SU-DHL-6 (cell line): ENCODE results near the gene PDZRN3.

Source experiments
- H2AFZ ChIP-seq: fragments of 200-600 bp; sonication (generic); 2 replicates; pipeline ENCODE4 v1.6.1; 2014; ENCODE audit warnings: low read depth, mild to moderate bottlenecking, moderate library complexity, mixed read lengths, antibody characterized with exemption, low read length; ENCODE audit not compliant: severe bottlenecking
- H3F3A ChIP-seq: fragments of 200-600 bp; shearing (Covaris generic); 2 replicates; pipeline ENCODE4 v1.6.0; 2016; ENCODE audit warnings: antibody characterized with exemption, mild to moderate bottlenecking; ENCODE audit not compliant: insufficient read depth
- H3K27ac ChIP-seq: fragments of 200-600 bp; sonication (generic); 2 replicates; pipeline ENCODE4 v1.5.1; 2016; ENCODE audit warnings: low read depth, mild to moderate bottlenecking, low read length, moderate library complexity, mixed read lengths
- H3K27me3 ChIP-seq: fragments of 200-600 bp; sonication (generic), shearing (Covaris generic); 2 replicates; pipeline ENCODE4 v1.6.0; 2014; ENCODE audit warnings: mild to moderate bottlenecking, low read length
- H3K36me3 ChIP-seq: fragments of 200-600 bp; sonication (generic); 2 replicates; pipeline ENCODE4 v1.6.1; 2014; ENCODE audit warnings: mild to moderate bottlenecking, low read length, mixed read lengths
- H3K4me2 ChIP-seq: fragments of 300-600, 200-600 bp; shearing (Covaris generic), sonication (generic); 2 replicates; pipeline ENCODE4 v1.6.0; 2014; ENCODE audit warnings: low read length, low read depth, mild to moderate bottlenecking; ENCODE audit not compliant: poor library complexity, severe bottlenecking
- H3K4me3 ChIP-seq: fragments of 200-600 bp; sonication (generic); 2 replicates; pipeline ENCODE4 v1.5.1; 2014; ENCODE audit warnings: antibody characterized with exemption, low read length, mild to moderate bottlenecking, mixed read lengths; ENCODE audit not compliant: insufficient read depth, poor library complexity, severe bottlenecking
- H3K79me2 ChIP-seq: fragments of 200-600 bp; sonication (generic); 2 replicates; pipeline ENCODE4 v1.6.1; 2014; ENCODE audit warnings: mild to moderate bottlenecking, low read length, moderate library complexity; ENCODE audit not compliant: insufficient read depth
- H3K9ac ChIP-seq: fragments of 200-600 bp; sonication (generic); 2 replicates; pipeline ENCODE4 v1.7.0; 2014; ENCODE audit warnings: mild to moderate bottlenecking, low read length
- H3K9me2 ChIP-seq: fragments of 200-600 bp; sonication (generic); replicated peaks from 2 replicates; pipeline ENCODE4 v1.6.1; 2014; ENCODE audit warnings: low read length; ENCODE audit not compliant: insufficient read depth
- H3K9me3 ChIP-seq: fragments of 200-600 bp; sonication (generic); 2 replicates; pipeline ENCODE4 v1.6.1; 2014; ENCODE audit warnings: low read length, mixed read lengths; ENCODE audit not compliant: insufficient read depth
- H4K20me1 ChIP-seq: fragments of 200-600 bp; sonication (generic); 2 replicates; pipeline ENCODE4 v1.6.1; 2014; ENCODE audit warnings: low read depth, mild to moderate bottlenecking, antibody characterized with exemption, low read length, moderate library complexity, mixed read lengths
- CTCF ChIP-seq: fragments of 200-600 bp; sonication (generic); IDR thresholded peaks from one replicate; pipeline ENCODE4 v1.5.1; 2017; ENCODE audit warnings: antibody characterized with exemption, mild to moderate bottlenecking, low read length, moderate library complexity; ENCODE audit not compliant: insufficient read depth, poor library complexity, severe bottlenecking
- EZH2phosphoT487 ChIP-seq: fragments of 200-600 bp; sonication (generic), shearing (Covaris generic); conservative IDR thresholded peaks from 2 replicates; pipeline ENCODE4 v1.6.1; 2018; ENCODE audit warnings: mild to moderate bottlenecking, antibody characterized with exemption, low read length, moderate library complexity, mixed read lengths

Gene PDZRN3

DNA sequence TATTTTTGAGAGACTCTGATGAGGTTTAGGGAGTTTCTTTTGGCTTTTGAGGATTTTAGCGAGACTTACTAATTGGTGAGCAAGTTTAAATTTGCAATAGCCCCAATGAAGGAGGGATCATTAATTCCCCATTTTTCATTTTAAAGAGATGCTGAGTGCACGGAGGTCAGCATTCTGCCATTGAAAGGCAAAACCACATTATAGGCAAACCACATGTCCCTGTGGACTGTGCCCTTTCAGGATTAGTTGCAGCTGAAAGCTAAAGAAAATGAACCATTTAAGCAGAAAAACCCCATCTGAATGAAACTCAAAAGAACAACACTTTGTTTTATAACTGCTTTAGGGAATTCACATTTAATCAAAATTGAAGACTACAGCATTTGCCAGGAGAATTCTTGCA is 246.5 kb downstream of the PDZRN3 start:
- H2AFZ ChIP-seq, result no peak overlapping the region
- H3K27ac ChIP-seq, result no peak overlapping the region
- no peak overlapping the region for H3K4me2 ChIP-seq
- no peak overlapping the region for H3K4me3 ChIP-seq
- no peaks in the 10 kb centered on the region for H3K79me2 ChIP-seq
- no peak overlapping the region for H3K9ac ChIP-seq
- no peaks in the 10 kb centered on the region for H3K9me2 ChIP-seq
- H3K36me3 ChIP-seq, result no peaks in the 10 kb centered on the region
- H3F3A ChIP-seq, result no peaks in the 10 kb centered on the region
- H3K9me3 ChIP-seq, result no peaks in the 10 kb centered on the region
- no peak for TF ChIP-seq CTCF
- no peak for TF ChIP-seq EZH2phosphoT487
- H4K20me1 ChIP-seq, result no peaks in the 10 kb centered on the region
- no peaks in the 10 kb centered on the region for H3K27me3 ChIP-seq

- Histone ChIP-seq H3K36me3 (no peaks in the 10 kb centered on the region), H3K27me3 (no peaks in the 10 kb centered on the region), H3K27ac (no peak overlapping the region), H3K9me2 (no peaks in the 10 kb centered on the region), H3K9ac (no peak overlapping the region), H3F3A (no peaks in the 10 kb centered on the region), H4K20me1 (no peaks in the 10 kb centered on the region), H3K4me3 (no peak overlapping the region), H3K79me2 (no peaks in the 10 kb centered on the region), H2AFZ (no peak overlapping the region), H3K4me2 (no peak overlapping the region), H3K9me3 (no peaks in the 10 kb centered on the region)
- no peak for TF ChIP-seq EZH2phosphoT487
- TF ChIP-seq CTCF, result no peak
These were observed 258.9 kb downstream of the PDZRN3 start for GRCh38 chr3:73365756-73366397.

GRCh38 chr3:73364517-73364916 is 260.2 kb downstream of the PDZRN3 start:
- Histone ChIP-seq H3K27me3 (no peaks in the 10 kb centered on the region), H3K4me2 (no peak overlapping the region), H3K9ac (no peak overlapping the region), H3F3A (no peaks in the 10 kb centered on the region), H2AFZ (no peak overlapping the region), H3K9me2 (no peaks in the 10 kb centered on the region), H3K4me3 (no peak overlapping the region), H3K36me3 (no peaks in the 10 kb centered on the region), H4K20me1 (no peaks in the 10 kb centered on the region), H3K79me2 (no peaks in the 10 kb centered on the region), H3K27ac (no peak overlapping the region), H3K9me3 (no peaks in the 10 kb centered on the region)
- TF ChIP-seq CTCF (no peak), EZH2phosphoT487 (no peak)
